Loucy (cell line): ENCODE measurements around the gene MUC7.

ENCODE experiments used
- H2AFZ ChIP-seq: fragments of 200-600 bp; sonication (generic); 2 replicates; pipeline ENCODE4 v1.6.0; 2016; ENCODE audit warnings: antibody characterized with exemption, mild to moderate bottlenecking, low read length, moderate library complexity
- H3F3A ChIP-seq: fragments of 200-600 bp; 2 replicates; pipeline ENCODE4 v1.6.0; 2016; ENCODE audit warnings: antibody characterized with exemption, low read depth, mild to moderate bottlenecking
- H3K27me3 ChIP-seq: fragments of 200-600 bp; sonication (generic); 2 replicates; pipeline ENCODE4 v1.6.1; 2014; ENCODE audit warnings: low read length, mild to moderate bottlenecking; ENCODE audit not compliant: insufficient read depth, poor library complexity, severe bottlenecking
- H3K36me3 ChIP-seq: fragments of 200-600 bp; sonication (generic); 2 replicates; pipeline ENCODE4 v1.6.1; 2016; ENCODE audit warnings: low read length; ENCODE audit not compliant: insufficient read depth
- H3K4me1 ChIP-seq: fragments of 200-600 bp; sonication (generic); 2 replicates; pipeline ENCODE4 v1.5.1; 2014; ENCODE audit warnings: low read length, mild to moderate bottlenecking; ENCODE audit not compliant: insufficient read depth, poor library complexity, severe bottlenecking
- H3K4me2 ChIP-seq: fragments of 200-600 bp; sonication (generic); 2 replicates; pipeline ENCODE4 v1.6.0; 2014; ENCODE audit warnings: antibody characterized with exemption, low read length, low read depth, mild to moderate bottlenecking; ENCODE audit not compliant: poor library complexity, severe bottlenecking
- H3K4me3 ChIP-seq: fragments of 200-600 bp; sonication (generic); 2 replicates; pipeline ENCODE4 v1.5.1; 2014; ENCODE audit warnings: low read length, mild to moderate bottlenecking, mixed read lengths; ENCODE audit not compliant: poor library complexity, severe bottlenecking
- H3K79me2 ChIP-seq: fragments of 200-600 bp; sonication (generic); 2 replicates; pipeline ENCODE4 v1.6.1; 2014; ENCODE audit warnings: low read length; ENCODE audit not compliant: insufficient read depth
- H3K9ac ChIP-seq: fragments of 200-600 bp; sonication (generic); 2 replicates; pipeline ENCODE4 v1.6.0; 2014; ENCODE audit warnings: mild to moderate bottlenecking, low read depth, low read length, moderate library complexity; ENCODE audit not compliant: poor library complexity, severe bottlenecking
- H3K9me2 ChIP-seq: fragments of 200-600 bp; sonication (generic); replicated peaks from 2 replicates; pipeline ENCODE4 v1.6.1; 2016; ENCODE audit warnings: low read depth, low read length, mixed read lengths
- H3K9me3 ChIP-seq: fragments of 200-600 bp; sonication (generic); 2 replicates; pipeline ENCODE4 v1.6.1; 2014; ENCODE audit warnings: mild to moderate bottlenecking, antibody characterized with exemption, low read length, low read depth; ENCODE audit not compliant: insufficient read depth
- H4K20me1 ChIP-seq: fragments of 200-600 bp; sonication (generic); 2 replicates; pipeline ENCODE4 v1.6.0; 2014; ENCODE audit warnings: antibody characterized with exemption, low read length, mild to moderate bottlenecking; ENCODE audit not compliant: insufficient read depth, poor library complexity, severe bottlenecking
- EZH2phosphoT487 ChIP-seq: fragments of 200-600 bp; IDR thresholded peaks from 2 replicates; pipeline ENCODE4 v1.6.1; 2018; ENCODE audit warnings: antibody characterized with exemption, mild to moderate bottlenecking, moderate library complexity, borderline replicate concordance
- TF ChIP-seq, protein P1 (sequence below): fragments of 200-600 bp; sonication (generic); conservative IDR thresholded peaks from 2 replicates; pipeline ENCODE4 v1.5.1; 2014; ENCODE audit warnings: mild to moderate bottlenecking, antibody characterized with exemption, low read length

MUC7 gene

DNA sequence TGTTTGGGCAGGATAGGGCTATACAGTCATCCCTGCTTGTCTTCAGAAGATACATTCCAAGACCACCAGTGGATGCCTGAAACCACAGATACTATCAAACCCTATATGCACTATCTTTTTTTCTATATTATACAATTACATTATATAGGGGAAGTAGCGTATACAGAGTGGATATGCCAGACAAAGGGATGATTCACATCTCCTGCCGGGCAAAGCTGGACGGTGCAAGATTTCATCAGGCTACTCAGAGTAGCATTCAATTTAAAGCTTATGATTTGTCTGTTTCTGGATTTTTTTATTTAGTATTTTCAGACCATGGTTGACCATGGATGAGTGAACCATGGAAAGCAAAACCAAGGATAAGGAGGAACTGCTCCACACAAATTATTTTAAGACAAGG lies 39.4 kb downstream of the MUC7 start:
- Histone ChIP-seq H3K9ac (no peak overlapping the region), H3K9me2 (no peaks in the 10 kb centered on the region), H3F3A (no peaks in the 10 kb centered on the region), H3K27me3 (no peaks in the 10 kb centered on the region), H3K79me2 (no peaks in the 10 kb centered on the region), H3K9me3 (no peaks in the 10 kb centered on the region), H2AFZ (no peak overlapping the region), H3K4me1 (no peaks in the 10 kb centered on the region), H3K36me3 (no peaks in the 10 kb centered on the region), H3K4me2 (no peak overlapping the region), H3K4me3 (no peak overlapping the region), H4K20me1 (no peaks in the 10 kb centered on the region)
- TF ChIP-seq EZH2phosphoT487: no peak
- TF ChIP-seq, protein P1, sequence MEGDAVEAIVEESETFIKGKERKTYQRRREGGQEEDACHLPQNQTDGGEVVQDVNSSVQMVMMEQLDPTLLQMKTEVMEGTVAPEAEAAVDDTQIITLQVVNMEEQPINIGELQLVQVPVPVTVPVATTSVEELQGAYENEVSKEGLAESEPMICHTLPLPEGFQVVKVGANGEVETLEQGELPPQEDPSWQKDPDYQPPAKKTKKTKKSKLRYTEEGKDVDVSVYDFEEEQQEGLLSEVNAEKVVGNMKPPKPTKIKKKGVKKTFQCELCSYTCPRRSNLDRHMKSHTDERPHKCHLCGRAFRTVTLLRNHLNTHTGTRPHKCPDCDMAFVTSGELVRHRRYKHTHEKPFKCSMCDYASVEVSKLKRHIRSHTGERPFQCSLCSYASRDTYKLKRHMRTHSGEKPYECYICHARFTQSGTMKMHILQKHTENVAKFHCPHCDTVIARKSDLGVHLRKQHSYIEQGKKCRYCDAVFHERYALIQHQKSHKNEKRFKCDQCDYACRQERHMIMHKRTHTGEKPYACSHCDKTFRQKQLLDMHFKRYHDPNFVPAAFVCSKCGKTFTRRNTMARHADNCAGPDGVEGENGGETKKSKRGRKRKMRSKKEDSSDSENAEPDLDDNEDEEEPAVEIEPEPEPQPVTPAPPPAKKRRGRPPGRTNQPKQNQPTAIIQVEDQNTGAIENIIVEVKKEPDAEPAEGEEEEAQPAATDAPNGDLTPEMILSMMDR: no peak

DNA sequence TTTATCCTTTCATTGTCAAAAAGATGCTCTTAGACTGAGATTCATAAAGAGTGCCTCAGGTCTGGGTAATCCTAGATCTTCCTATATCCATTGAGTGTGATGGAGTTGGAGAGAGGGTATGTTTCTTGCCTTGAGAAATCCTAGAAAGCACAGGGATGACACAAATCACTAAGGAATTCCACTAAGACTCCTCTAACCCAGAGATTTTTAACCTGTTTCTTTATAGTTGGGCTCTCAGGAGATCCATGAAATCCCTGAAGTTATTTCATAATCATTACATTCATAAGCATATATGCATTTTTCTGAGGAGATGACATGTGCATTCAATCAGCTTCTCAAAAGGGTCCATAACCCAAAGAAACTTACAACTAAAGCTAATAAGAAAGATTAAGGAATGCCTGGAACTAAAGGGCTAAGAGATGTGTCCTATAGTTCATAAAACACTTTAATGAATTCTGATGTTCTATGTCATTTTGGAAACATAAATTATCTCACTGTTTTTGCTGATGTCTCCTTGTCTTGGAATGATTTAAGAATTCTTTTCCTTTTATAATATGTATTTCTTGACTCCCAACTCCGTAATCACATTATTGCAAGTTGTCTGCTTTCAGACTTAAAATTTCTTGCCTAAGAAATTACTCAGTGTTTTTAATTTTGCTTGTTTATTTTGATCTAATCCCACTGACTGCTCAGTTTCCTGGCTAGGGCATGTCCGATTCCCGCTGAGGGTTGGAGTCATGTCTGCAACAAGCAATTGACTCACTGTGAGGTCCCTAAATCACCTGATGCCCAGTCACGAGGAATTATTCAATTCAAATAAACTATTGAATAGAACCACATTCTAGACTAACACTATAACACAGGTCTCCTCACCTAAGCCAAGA lies 43.6 kb downstream of the MUC7 start:
- Histone ChIP-seq H4K20me1 (no peaks in the 10 kb centered on the region), H3K9me2 (no peaks in the 10 kb centered on the region), H3K27me3 (no peaks in the 10 kb centered on the region), H3K9me3 (no peaks in the 10 kb centered on the region), H3K4me3 (no peak overlapping the region), H2AFZ (no peak overlapping the region), H3K36me3 (no peaks in the 10 kb centered on the region), H3K4me1 (no peaks in the 10 kb centered on the region), H3K79me2 (no peaks in the 10 kb centered on the region), H3K9ac (no peak overlapping the region), H3F3A (no peaks in the 10 kb centered on the region), H3K4me2 (no peak overlapping the region)
- TF ChIP-seq, protein P1: no peak
- no peak for TF ChIP-seq EZH2phosphoT487

DNA sequence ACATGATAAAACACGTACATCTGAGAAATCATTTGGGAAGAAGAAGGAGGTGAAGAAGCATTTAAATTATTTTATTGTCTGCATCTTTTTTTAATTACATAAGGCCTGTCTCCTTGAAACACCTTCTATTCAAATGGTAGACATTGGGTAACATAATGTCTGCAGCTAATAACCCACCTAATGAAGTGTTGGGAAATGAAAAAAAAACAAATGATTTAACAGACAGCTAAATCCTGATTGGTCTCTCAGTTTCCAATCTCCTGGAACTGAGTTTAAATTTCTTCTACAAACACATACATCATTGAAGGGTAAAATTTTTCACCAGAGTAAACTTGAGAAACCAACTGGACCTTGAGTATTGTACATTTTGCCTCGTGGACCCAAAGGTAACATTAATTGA lies 46.3 kb downstream of the MUC7 start, which contains the start of gene AMTN:
Gene AMTN, plus strand, starts transcription at position 301 of the 400 bp plus-strand sequence. CDS start 209 bp downstream, outside the sequence.
- TF ChIP-seq, protein P1: no peak
- no peak for TF ChIP-seq EZH2phosphoT487
- H3K4me1 ChIP-seq: no peaks in the 10 kb centered on the region
- no peaks in the 10 kb centered on the region for H3F3A ChIP-seq
- no peaks in the 10 kb centered on the region for H4K20me1 ChIP-seq
- no peaks in the 10 kb centered on the region for H3K9me2 ChIP-seq
- no peaks in the 10 kb centered on the region for H3K27me3 ChIP-seq
- H3K79me2 ChIP-seq: no peaks in the 10 kb centered on the region
- no peak within 1 kb of the TSS for H3K9ac ChIP-seq
- no peak within 1 kb of the TSS for H3K4me3 ChIP-seq
- H3K4me2 ChIP-seq: no peak within 1 kb of the TSS
- H3K9me3 ChIP-seq: no peaks in the 10 kb centered on the region
- no peaks in the 10 kb centered on the region for H3K36me3 ChIP-seq
- no peak within 1 kb of the TSS for H2AFZ ChIP-seq
